Right ventricle myocardium superior (tissue), 1 donor: Measurements from ENCODE around the gene PAFAH1B2. TPM values are rescaled to one million over a fixed set of nuclear protein-coding genes. Genes with fewer than 3 reads are reported as not detected.
A peak's percentile ranks its signal among the peaks of the same experiment; 100 is the strongest.
"Not testable (repeated sequence)": the region's sequence is repeated elsewhere in the genome, so short reads cannot be mapped to it uniquely, and the experiment has no call there.

ENCODE experiments used
- ATAC-seq: fragments of 200-7000 bp; cut with Tn5 transposase; one replicate; pipeline ENCODE4 v1.9.1; 2020; ENCODE audit warnings: mild to moderate bottlenecking; ENCODE audit not compliant: poor library complexity
- DNase-seq: peaks from one replicate; pipeline ENCODE4 v3.0.0-alpha.2; 2020
- intact Hi-C: fragments of 100-400 bp; cut with DNase I; formaldehyde crosslinking; loops from one replicate; pipeline ENCODE4 v1.11.2; 2022
- total RNA-seq: library from RNA; stranded (reverse); fragmentation: NEBNext Ultra II Directional; extraction: Animal tissue kit (Norgen Biotek cat#: 25700); gene quantifications from one replicate; pipeline ENCODE4 v1.2.1, GENCODE V29; 2021
- donor health status: DM: no; HTN: yes; CAD: no; lungs with severe emphysema.

Gene PAFAH1B2
- total RNA-seq, 1 donor from 2014 or later: 42.6 TPM

DNA sequence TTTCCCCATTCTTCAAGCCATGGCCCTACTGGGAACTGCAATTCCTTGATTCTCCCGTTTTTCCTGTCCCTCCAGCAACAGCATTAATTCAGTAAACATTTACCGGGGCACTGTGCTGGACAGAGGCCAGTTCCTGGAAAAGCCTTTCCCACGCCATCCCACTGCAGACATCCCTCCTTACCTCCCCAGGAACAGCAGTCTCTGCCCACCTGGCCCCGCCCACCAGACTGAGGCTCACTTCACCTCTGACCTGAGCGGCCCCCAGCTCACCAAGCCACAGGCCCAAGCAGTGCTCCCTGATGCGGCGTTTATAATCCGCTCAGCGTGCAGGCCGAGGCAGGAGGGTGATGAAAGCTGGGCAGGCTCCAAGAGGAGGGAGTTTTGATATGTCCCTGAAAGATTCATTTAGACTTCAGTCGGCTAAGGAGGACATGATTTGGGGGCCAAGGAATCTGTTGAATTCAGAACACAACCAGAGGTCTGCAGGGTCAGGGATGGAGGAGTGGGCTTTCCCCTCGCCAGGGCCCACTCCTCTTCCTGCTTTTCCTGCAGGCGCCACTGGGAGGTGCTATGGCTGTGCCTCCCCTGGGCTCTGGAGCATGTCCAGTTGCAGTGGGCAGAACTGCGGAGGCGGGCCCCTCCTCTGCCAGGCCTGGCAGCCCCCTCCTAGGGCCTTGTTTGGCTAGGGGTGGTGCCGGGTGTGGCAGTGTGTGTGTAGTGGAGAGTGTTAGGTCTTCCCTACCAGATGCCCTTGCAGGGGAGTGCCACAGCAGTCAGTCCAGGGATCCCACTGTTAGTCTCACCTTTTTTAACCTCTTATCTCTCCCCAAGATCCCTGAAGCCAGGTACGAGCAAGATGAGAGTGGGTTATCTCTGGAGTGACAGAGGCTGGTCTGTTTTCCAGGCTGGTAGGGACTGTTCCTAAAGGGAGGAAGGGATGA lies 53.7 kb downstream of the PAFAH1B2 start:
- intact Hi-C loops: loop anchor here (2.0 kb wide), 1 partner anchor 21 kb away; no protein-coding TSS in a partner anchor
- DNase-seq (no peak), ATAC-seq (no peak)

DNA sequence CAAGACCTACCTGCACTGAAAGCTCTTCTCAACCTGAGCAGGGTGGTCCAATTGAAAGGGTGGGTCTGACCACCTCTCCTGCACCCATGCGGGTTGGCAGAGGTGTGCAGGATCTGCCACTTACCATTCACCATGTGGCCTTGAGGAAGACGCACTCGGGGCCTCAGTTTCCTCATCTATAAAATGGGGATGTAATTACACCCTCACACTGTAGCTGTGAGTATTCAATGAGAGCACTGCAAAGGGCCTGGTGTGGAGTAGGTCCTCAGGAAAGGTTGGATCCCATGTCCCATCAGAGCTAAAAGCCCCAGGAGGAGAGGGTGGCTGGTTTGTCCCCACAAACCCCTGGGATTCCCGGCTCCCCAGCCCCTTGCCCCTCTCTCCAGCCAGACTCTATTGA lies 54.5 kb downstream of the PAFAH1B2 start:
- intact Hi-C loops: loop anchor here (2.0 kb wide), 1 partner anchor 20 kb away; no protein-coding TSS in a partner anchor
- ATAC-seq (no peak), DNase-seq (no peak)

GRCh38 chr11:117199053-117199915 lies 55.2 kb downstream of the PAFAH1B2 start, which contains the start of gene TAGLN:
TSS of gene TAGLN (plus strand) at chr11:117199370. CDS start at chr11:117203014, 3,644 bp downstream.
- ATAC-seq (peak; percentile 66), DNase-seq (peak; percentile 86)
- intact Hi-C loops: loop anchor here (2.0 kb wide), 1 partner anchor 20 kb away; no protein-coding TSS in a partner anchor

- intact Hi-C loops: loop anchor here (2.0 kb wide), 1 partner anchor 19 kb away; no protein-coding TSS in a partner anchor
Observed at GRCh38 chr11:117199916-117200812, 56.1 kb downstream of the PAFAH1B2 start.

DNA sequence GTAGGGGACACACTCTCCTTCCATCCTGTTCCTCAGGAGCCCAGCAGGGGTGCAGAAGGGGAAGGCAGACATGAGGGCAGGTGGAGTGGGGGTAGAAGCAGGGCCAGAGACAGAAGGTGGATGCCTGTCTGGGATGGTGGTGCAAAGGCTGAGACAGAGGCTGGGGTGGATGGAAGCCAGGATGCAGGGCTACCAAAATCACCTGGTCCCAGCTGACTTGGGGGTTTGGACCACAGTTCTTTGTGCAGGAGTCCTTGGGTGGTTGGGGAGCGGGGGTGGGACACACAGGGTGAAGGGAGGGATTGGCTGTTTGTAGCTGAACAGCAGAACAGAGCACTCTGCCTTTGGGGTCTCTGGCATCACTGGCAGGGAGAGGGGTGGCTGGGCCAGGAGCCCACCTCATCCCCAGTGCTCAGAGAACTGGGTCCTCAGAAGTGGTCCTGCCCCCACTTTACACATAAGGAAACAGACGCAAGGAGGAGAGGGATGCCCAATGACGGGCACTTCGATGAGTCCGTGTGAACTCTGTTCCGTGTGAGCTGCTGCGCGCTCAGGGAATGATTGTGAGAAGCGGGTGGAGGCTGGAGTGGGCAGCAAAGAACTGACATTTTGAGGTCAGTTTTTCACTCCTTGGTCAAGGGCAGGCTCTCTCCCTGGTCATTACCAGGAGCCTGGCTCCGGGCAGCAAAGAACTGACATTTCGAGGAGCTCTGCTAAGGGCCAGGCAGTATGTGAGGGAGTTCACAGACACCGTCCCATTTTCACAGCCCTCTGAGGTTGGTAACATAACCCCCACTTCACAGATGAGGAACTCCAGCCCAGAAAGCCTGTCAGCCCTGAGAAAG lies 56.9 kb downstream of the PAFAH1B2 start:
- DNase-seq (no peak), ATAC-seq (no peak)
- intact Hi-C loops: no loop called here

More at GRCh38 chr11:117199916-117200812, 56.1 kb downstream of the PAFAH1B2 start:
- ATAC-seq (no peak), DNase-seq (no peak)

DNA sequence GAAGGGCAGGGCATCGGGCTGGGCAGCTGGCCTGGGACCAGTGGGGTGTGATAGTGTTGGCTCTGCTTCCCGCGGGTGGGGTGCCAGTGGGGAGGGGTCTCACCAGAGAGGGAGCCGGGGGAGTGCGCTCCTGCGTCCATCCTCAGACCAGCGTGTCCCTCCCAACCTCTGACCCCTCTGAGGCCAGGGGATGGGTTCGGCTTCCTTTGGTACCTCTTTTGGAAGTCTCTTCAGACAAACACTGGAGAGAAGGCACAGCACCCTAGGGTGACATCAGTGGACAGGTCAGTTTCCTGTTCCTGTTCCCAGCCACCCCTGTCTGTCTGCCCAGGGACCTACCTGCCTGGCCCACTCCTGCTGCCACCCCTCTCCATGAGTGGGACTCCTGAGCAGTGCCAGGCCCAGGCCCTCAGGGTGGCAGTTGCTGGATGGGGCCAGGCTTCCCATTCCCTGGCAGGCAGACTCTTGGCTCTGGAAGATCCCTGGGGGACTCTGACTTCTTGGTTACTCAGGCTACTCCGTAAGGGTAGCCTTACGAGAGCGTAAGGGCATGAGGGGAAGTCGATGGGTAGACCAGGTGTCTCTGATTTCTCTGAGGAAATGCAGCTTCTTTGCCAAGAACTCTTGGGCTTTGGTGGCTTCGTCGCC lies 57.7 kb downstream of the PAFAH1B2 start:
- intact Hi-C loops: no loop called here
- no peak for ATAC-seq

GRCh38 chr11:117202386-117203068 lies 58.4 kb downstream of the PAFAH1B2 start:
- intact Hi-C loops: no loop called here
- ATAC-seq (no peak), DNase-seq (no peak)

More for the DNA sequence above, 57.7 kb downstream of the PAFAH1B2 start:
- DNase-seq: no peak

DNA sequence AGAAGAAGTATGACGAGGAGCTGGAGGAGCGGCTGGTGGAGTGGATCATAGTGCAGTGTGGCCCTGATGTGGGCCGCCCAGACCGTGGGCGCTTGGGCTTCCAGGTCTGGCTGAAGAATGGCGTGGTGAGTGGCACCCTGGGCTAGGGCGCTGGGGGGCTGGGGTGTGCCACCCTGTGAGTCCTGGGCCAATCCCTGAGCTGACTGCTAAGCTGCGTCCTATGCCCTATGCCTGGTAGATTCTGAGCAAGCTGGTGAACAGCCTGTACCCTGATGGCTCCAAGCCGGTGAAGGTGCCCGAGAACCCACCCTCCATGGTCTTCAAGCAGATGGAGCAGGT lies 59.0 kb downstream of the PAFAH1B2 start:
- ATAC-seq (no peak), DNase-seq (peak; percentile 32)
- intact Hi-C loops: no loop called here

DNA sequence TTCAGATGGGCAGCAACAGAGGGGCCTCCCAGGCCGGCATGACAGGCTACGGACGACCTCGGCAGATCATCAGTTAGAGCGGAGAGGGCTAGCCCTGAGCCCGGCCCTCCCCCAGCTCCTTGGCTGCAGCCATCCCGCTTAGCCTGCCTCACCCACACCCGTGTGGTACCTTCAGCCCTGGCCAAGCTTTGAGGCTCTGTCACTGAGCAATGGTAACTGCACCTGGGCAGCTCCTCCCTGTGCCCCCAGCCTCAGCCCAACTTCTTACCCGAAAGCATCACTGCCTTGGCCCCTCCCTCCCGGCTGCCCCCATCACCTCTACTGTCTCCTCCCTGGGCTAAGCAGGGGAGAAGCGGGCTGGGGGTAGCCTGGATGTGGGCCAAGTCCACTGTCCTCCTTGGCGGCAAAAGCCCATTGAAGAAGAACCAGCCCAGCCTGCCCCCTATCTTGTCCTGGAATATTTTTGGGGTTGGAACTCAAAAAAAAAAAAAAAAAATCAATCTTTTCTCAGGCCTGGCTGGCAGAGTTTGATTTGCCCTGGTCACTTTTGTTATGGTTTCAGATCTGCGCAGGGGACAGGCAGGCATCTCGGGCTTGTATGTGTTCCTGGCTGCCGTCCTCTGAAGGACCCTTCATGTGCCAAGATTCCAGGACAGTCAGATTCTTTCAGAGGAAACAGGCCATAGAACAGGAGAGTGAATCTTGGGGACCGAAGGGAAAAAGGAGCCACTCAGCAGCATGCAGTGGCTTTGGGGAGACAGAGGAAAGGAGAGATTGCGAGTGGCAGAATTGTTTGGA lies 60.4 kb downstream of the PAFAH1B2 start:
- intact Hi-C loops: loop anchor here (5.0 kb wide), 1 partner anchor 72 kb away; no protein-coding TSS in a partner anchor
- DNase-seq: peak; percentile 42
- ATAC-seq: no peak

DNA sequence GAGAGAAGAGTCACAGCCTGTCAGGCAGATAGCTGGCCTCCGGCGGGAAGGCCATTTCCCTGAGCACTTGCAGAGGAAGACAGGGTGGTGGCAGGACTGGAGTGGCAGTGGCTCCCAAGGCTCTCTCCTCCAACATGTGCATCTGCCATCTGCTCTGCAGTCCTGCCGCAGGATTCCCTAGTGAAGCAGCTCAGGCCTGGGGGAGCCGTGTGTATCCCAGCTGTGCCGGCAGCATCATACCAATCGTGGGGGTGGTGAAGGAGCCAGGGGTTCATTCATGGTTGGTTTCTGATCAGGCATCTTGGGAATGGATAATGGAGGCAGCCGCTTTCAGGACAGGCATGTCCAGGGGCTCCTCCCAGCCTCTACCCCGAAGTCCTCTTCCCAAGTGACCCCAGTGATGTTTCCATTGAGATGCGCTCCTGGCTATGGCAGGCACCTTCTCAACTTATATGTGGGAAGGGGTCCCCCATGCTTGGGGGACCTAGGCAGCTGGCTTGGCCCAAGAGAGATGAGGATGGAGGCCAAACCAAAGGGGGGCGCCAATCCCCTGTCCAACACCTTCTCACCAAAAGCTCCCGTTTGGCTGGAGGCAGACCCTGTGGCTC lies 61.2 kb downstream of the PAFAH1B2 start:
- intact Hi-C loops: loop anchor here (5.0 kb wide), 1 partner anchor 73 kb away; no protein-coding TSS in a partner anchor
- no peak for ATAC-seq
- peak; percentile 41 for DNase-seq

GRCh38 chr11:117206111-117206510 lies 62.0 kb downstream of the PAFAH1B2 start:
- not testable (repeated sequence) for DNase-seq, ATAC-seq
- intact Hi-C loops: loop anchor here (5.0 kb wide), 1 partner anchor 74 kb away; no protein-coding TSS in a partner anchor

DNA sequence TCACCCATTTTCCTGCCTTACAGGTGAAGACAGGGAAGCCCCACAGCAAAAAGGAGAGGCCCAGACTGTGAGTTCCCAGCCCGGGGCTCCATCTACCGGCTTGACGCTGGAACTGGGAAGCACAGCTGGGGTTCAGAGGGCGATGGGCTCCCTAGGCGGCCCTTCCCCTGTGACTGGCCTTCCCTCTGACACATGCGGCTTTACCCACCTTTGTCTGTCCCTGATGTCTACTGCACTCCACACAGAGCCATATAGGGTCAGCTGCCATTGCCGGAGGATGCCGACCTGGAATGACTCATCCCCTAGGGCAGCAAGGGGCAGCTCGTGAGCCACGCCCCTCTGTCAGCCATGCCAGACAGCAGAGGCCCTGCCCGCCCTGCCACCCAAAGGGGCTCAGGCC lies 62.8 kb downstream of the PAFAH1B2 start:
- intact Hi-C loops: loop anchor here (5.0 kb wide), 1 partner anchor 75 kb away; no protein-coding TSS in a partner anchor
- peak; percentile 24 for ATAC-seq
- DNase-seq: not testable (repeated sequence)

GRCh38 chr11:117207481-117207880 lies 63.4 kb downstream of the PAFAH1B2 start:
- not testable (repeated sequence) for ATAC-seq, DNase-seq
- intact Hi-C loops: loop anchor here (5.0 kb wide), 1 partner anchor 75 kb away; no protein-coding TSS in a partner anchor

DNA sequence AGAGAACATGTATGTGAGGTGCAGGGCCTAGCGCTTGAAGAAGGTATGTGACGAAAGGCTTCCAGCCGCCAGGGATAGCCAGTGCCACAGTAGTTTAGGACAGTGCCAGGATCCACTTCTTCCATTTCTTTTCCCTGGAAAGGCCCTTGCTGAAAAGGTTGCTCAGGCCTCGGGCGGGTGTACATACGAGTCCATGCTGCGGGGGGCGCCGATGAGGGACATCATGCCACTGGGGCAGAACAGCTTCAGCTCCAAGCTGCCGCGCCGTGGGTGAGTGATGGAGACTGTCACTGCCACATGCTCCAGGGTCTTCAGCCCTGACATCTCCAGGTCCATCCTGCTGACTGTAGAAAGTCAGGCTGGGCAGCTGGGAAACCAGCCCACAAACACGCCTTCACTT lies 64.6 kb downstream of the PAFAH1B2 start:
- intact Hi-C loops: loop anchor here (5.0 kb wide), 1 partner anchor 76 kb away; no protein-coding TSS in a partner anchor
- DNase-seq, ATAC-seq: not testable (repeated sequence)
